ENCODE results near the gene ACE.

- TF ChIP-seq CTCF (optimal IDR thresholded peaks at IDR 0.05 in 1 of 3, IDR thresholded peaks at IDR 0.05 in 1 of 3, conservative IDR thresholded peaks at IDR 0.05 in 1 of 3; ENCODE audit: extremely low read depth in 1 of 3, insufficient read depth in 2 of 3, low read length in 3 of 3) (no peak), EZH2 (IDR thresholded peaks at IDR 0.05; ENCODE audit: low read length) (no peak)
These were observed 21.9 kb downstream of the ACE start for GRCh38 chr17:63498626-63499195.
